ENCODE results near the gene TSPAN12.

The TSPAN12 gene

DNA sequence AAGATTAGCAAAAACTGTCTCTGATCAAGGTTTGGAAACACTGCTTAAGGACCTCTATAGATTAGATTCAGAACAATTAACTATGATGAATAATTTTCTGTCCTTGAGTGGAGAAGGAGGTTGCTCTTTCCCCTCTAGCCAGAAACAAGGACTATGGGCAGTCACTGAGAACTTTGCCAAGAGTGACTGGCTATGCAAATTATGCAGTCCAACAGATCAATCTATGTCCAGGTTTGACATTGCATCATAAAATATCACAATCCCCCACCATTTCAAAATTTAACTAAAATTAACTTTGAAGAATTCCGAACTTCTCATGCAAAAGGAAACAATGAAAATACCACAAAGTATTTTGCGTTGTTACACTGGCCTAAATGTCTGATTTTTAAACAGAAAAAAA, 50.6 kb downstream of the TSPAN12 start:
- no peak overlapping the region for H4K91ac ChIP-seq (ENCODE audit: low read depth, low read length, poor library complexity)
- no peak overlapping the region for H3K9ac ChIP-seq (ENCODE audit: low read depth, low read length, poor library complexity)
- no peak overlapping the region for H2AFZ ChIP-seq (ENCODE audit: low read length)
- no peak overlapping the region for H3K14ac ChIP-seq (ENCODE audit: low read length)
- H3K23ac ChIP-seq (ENCODE audit: low read depth, low read length, poor library complexity): no peak overlapping the region
- H3K27ac ChIP-seq (replicated peaks; ENCODE audit: low read length): no peak overlapping the region
- no peak overlapping the region for H2BK12ac ChIP-seq (ENCODE audit: low read length)
- H3K18ac ChIP-seq (ENCODE audit: low read length): no peak overlapping the region
- no peak overlapping the region for H3K4ac ChIP-seq (ENCODE audit: low read length)
- H2BK5ac ChIP-seq (ENCODE audit: low read length): no peak overlapping the region
- no peak overlapping the region for H3K4me2 ChIP-seq (ENCODE audit: insufficient read depth, low read length, poor library complexity, severe bottlenecking)
- H3K36me3 ChIP-seq (replicated peaks in 1 of 2; ENCODE audit: control insufficient read depth in 2 of 2, insufficient read depth in 2 of 2, low read length in 2 of 2): peaks cover 2 to 53% of the 10 kb centered on the region in 2 donors
- WGBS, 2 donors (ENCODE audit: extremely low coverage in 2 of 2, insufficient read length in 2 of 2, insufficient replicate concordance in 1 of 2): no CpG with 5 or more reads among the region's 2 CpGs
- H3K4me1 ChIP-seq (ENCODE audit: control insufficient read depth in 2 of 2, insufficient read depth in 1 of 2, low read depth in 1 of 2, low read length in 2 of 2): no peaks in the 10 kb centered on the region
- no peak overlapping the region for H3K4me3 ChIP-seq (ENCODE audit: low read length in 2 of 2)
- no peaks in the 10 kb centered on the region for H3K27me3 ChIP-seq (ENCODE audit: control insufficient read depth in 3 of 3, insufficient read depth in 3 of 3, low read depth in 1 of 3, low read length in 3 of 3)
- H2AK5ac ChIP-seq (ENCODE audit: low read depth, low read length): no peak overlapping the region
- no peak overlapping the region for H2BK15ac ChIP-seq (ENCODE audit: low read length)
- no peaks in the 10 kb centered on the region for H3K9me3 ChIP-seq (replicated peaks in 1 of 2; ENCODE audit: control insufficient read depth in 2 of 2, insufficient read depth in 1 of 2, low read depth in 1 of 2, low read length in 2 of 2)
- no peak for DNase-seq (ENCODE audit: low spot score)
- peaks cover 2% of the 10 kb centered on the region for H3K79me1 ChIP-seq (ENCODE audit: low read depth, low read length)
- no peak overlapping the region for H2BK120ac ChIP-seq (ENCODE audit: low read depth, low read length)
- H4K8ac ChIP-seq (ENCODE audit: low read depth, low read length): no peak overlapping the region

DNA sequence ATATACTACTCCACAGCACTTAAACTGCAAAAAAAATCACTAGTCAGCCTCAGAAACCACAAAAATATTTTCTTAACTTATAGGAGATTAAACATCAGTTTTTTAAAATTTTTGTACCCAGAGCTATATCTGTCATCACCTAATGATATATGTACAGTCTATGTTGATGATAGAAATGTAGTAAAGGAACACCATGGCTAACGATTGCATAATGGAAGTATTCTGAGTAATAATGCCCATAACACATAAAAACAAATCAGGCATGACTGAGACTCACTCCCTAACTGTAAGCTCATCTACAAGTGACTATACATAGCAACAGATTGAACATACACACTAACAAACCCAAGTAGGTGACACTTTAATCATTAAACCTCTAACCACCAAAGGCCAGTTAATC, 51.3 kb downstream of the TSPAN12 start:
- H3K27ac ChIP-seq (replicated peaks; ENCODE audit: low read length): no peak overlapping the region

DNA sequence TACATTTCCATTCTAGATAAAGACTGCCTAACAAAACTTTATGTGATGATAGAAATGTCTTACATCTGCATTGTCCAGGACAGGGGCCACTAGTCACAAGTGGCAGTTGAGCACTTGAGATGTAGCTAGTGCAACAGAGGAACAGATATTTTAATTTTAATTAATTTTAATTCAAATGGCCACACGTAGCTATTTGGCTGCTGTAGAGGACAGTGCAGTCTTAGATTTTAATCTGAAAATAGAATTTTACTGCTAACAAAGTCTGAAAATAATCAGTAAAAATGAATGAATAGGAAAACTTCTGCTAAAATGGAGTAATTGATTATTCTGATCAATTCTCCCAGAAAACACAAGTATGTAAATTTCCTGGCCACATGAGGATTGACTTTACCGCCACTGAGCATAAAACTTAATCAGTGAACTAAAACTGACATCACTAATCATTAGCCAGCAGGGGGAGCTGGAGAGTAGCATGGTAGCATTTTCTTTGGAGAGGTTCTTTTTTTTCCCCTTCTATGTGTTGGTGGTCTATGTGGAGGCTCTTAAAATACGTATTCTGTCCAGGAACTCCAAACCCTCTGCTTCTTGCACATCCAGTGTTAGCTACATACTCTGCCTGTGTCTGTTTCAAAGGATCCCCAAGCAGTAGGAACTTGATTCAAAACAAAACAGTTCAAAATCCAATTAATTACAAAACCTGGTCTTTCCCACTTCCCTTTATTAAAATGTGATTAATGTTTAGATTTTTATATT, 52.1 kb downstream of the TSPAN12 start:
- Histone ChIP-seq H2BK120ac (ENCODE audit: low read depth, low read length) (no peak overlapping the region), H3K4me3 (ENCODE audit: low read length in 2 of 2) (no peak overlapping the region), H3K14ac (ENCODE audit: low read length) (no peak overlapping the region), H3K79me1 (ENCODE audit: low read depth, low read length) (peaks cover 2% of the 10 kb centered on the region), H3K18ac (ENCODE audit: low read length) (no peak overlapping the region), H3K4ac (ENCODE audit: low read length) (no peak overlapping the region), H3K27ac (replicated peaks; ENCODE audit: low read length) (no peak overlapping the region), H3K27me3 (ENCODE audit: control insufficient read depth in 3 of 3, insufficient read depth in 3 of 3, low read depth in 1 of 3, low read length in 3 of 3) (no peaks in the 10 kb centered on the region), H3K9me3 (replicated peaks in 1 of 2; ENCODE audit: control insufficient read depth in 2 of 2, insufficient read depth in 1 of 2, low read depth in 1 of 2, low read length in 2 of 2) (no peaks in the 10 kb centered on the region), H4K91ac (ENCODE audit: low read depth, low read length, poor library complexity) (no peak overlapping the region), H2BK12ac (ENCODE audit: low read length) (no peak overlapping the region), H2BK15ac (ENCODE audit: low read length) (no peak overlapping the region), H3K4me1 (ENCODE audit: control insufficient read depth in 2 of 2, insufficient read depth in 1 of 2, low read depth in 1 of 2, low read length in 2 of 2) (no peaks in the 10 kb centered on the region), H3K36me3 (replicated peaks in 1 of 2; ENCODE audit: control insufficient read depth in 2 of 2, insufficient read depth in 2 of 2, low read length in 2 of 2) (peaks cover 2 to 53% of the 10 kb centered on the region in 2 donors), H3K4me2 (ENCODE audit: insufficient read depth, low read length, poor library complexity, severe bottlenecking) (no peak overlapping the region), H4K8ac (ENCODE audit: low read depth, low read length) (no peak overlapping the region), H2AFZ (ENCODE audit: low read length) (no peak overlapping the region), H2BK5ac (ENCODE audit: low read length) (no peak overlapping the region), H2AK5ac (ENCODE audit: low read depth, low read length) (no peak overlapping the region), H3K23ac (ENCODE audit: low read depth, low read length, poor library complexity) (no peak overlapping the region), H3K9ac (ENCODE audit: low read depth, low read length, poor library complexity) (no peak overlapping the region)
- peak; percentile 76 for DNase-seq (ENCODE audit: low spot score)
- no CpG with 5 or more reads among the region's 3 CpGs for WGBS, 2 donors (ENCODE audit: extremely low coverage in 2 of 2, insufficient read length in 2 of 2, insufficient replicate concordance in 1 of 2)

More for the DNA sequence above, 51.3 kb downstream of the TSPAN12 start:
- WGBS, 2 donors (ENCODE audit: extremely low coverage in 2 of 2, insufficient read length in 2 of 2, insufficient replicate concordance in 1 of 2): no CpG with 5 or more reads among the region's 1 CpG
- Histone ChIP-seq H4K91ac (ENCODE audit: low read depth, low read length, poor library complexity) (no peak overlapping the region), H2BK5ac (ENCODE audit: low read length) (no peak overlapping the region), H3K79me1 (ENCODE audit: low read depth, low read length) (peaks cover 2% of the 10 kb centered on the region), H2BK15ac (ENCODE audit: low read length) (no peak overlapping the region), H3K18ac (ENCODE audit: low read length) (no peak overlapping the region), H3K9me3 (replicated peaks in 1 of 2; ENCODE audit: control insufficient read depth in 2 of 2, insufficient read depth in 1 of 2, low read depth in 1 of 2, low read length in 2 of 2) (no peaks in the 10 kb centered on the region), H3K9ac (ENCODE audit: low read depth, low read length, poor library complexity) (no peak overlapping the region), H2BK120ac (ENCODE audit: low read depth, low read length) (no peak overlapping the region), H3K23ac (ENCODE audit: low read depth, low read length, poor library complexity) (no peak overlapping the region), H2AK5ac (ENCODE audit: low read depth, low read length) (no peak overlapping the region), H3K4me2 (ENCODE audit: insufficient read depth, low read length, poor library complexity, severe bottlenecking) (no peak overlapping the region), H2BK12ac (ENCODE audit: low read length) (no peak overlapping the region), H3K14ac (ENCODE audit: low read length) (no peak overlapping the region), H3K4ac (ENCODE audit: low read length) (no peak overlapping the region), H3K4me1 (ENCODE audit: control insufficient read depth in 2 of 2, insufficient read depth in 1 of 2, low read depth in 1 of 2, low read length in 2 of 2) (no peaks in the 10 kb centered on the region), H3K4me3 (ENCODE audit: low read length in 2 of 2) (no peak overlapping the region), H4K8ac (ENCODE audit: low read depth, low read length) (no peak overlapping the region), H2AFZ (ENCODE audit: low read length) (no peak overlapping the region), H3K36me3 (replicated peaks in 1 of 2; ENCODE audit: control insufficient read depth in 2 of 2, insufficient read depth in 2 of 2, low read length in 2 of 2) (peaks cover 2 to 53% of the 10 kb centered on the region in 2 donors), H3K27me3 (ENCODE audit: control insufficient read depth in 3 of 3, insufficient read depth in 3 of 3, low read depth in 1 of 3, low read length in 3 of 3) (no peaks in the 10 kb centered on the region)
- DNase-seq (ENCODE audit: low spot score): no peak

DNA sequence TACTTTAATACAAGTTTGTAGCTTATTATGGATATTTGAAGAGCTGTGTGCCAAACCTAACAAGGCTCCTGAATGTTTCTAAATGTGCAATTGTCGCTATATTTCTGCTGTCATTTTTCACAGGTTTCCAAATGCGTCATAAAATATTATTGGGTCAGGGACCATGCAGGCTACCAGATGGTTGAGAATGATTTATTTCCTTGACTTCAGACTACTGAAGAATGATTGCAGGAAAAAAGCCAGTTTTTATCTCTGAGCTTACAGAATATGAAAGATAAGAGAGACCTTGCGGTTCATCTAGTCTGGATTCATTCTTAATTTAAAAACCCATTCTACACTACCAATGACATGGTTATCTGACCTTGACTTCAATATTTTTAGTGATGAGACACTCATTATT, 55.2 kb downstream of the TSPAN12 start:
- no peak for DNase-seq (ENCODE audit: low spot score)
- H3K4me3 ChIP-seq (ENCODE audit: low read length in 2 of 2): no peak overlapping the region
- no peak overlapping the region for H3K18ac ChIP-seq (ENCODE audit: low read length)
- no peak overlapping the region for H3K27ac ChIP-seq (replicated peaks; ENCODE audit: low read length)
- H2BK12ac ChIP-seq (ENCODE audit: low read length): no peak overlapping the region
- H3K4me1 ChIP-seq (ENCODE audit: control insufficient read depth in 2 of 2, insufficient read depth in 1 of 2, low read depth in 1 of 2, low read length in 2 of 2): no peaks in the 10 kb centered on the region
- H2AFZ ChIP-seq (ENCODE audit: low read length): no peak overlapping the region
- no peaks in the 10 kb centered on the region for H3K9me3 ChIP-seq (replicated peaks in 1 of 2; ENCODE audit: control insufficient read depth in 2 of 2, insufficient read depth in 1 of 2, low read depth in 1 of 2, low read length in 2 of 2)
- H3K9ac ChIP-seq (ENCODE audit: low read depth, low read length, poor library complexity): no peak overlapping the region
- no peak overlapping the region for H2BK5ac ChIP-seq (ENCODE audit: low read length)
- no peak overlapping the region for H4K8ac ChIP-seq (ENCODE audit: low read depth, low read length)
- H2BK15ac ChIP-seq (ENCODE audit: low read length): no peak overlapping the region
- H3K4ac ChIP-seq (ENCODE audit: low read length): no peak overlapping the region
- H3K27me3 ChIP-seq (ENCODE audit: control insufficient read depth in 3 of 3, insufficient read depth in 3 of 3, low read depth in 1 of 3, low read length in 3 of 3): no peaks in the 10 kb centered on the region
- no peaks in the 10 kb centered on the region for H3K79me1 ChIP-seq (ENCODE audit: low read depth, low read length)
- peaks cover 4 to 28% of the 10 kb centered on the region in 2 donors for H3K36me3 ChIP-seq (replicated peaks in 1 of 2; ENCODE audit: control insufficient read depth in 2 of 2, insufficient read depth in 2 of 2, low read length in 2 of 2)
- no peak overlapping the region for H2AK5ac ChIP-seq (ENCODE audit: low read depth, low read length)
- H3K23ac ChIP-seq (ENCODE audit: low read depth, low read length, poor library complexity): no peak overlapping the region
- no peak overlapping the region for H3K4me2 ChIP-seq (ENCODE audit: insufficient read depth, low read length, poor library complexity, severe bottlenecking)
- H3K14ac ChIP-seq (ENCODE audit: low read length): no peak overlapping the region
- no CpG with 5 or more reads among the region's 3 CpGs for WGBS, 2 donors (ENCODE audit: extremely low coverage in 2 of 2, insufficient read length in 2 of 2, insufficient replicate concordance in 1 of 2)
- H4K91ac ChIP-seq (ENCODE audit: low read depth, low read length, poor library complexity): no peak overlapping the region
- no peak overlapping the region for H2BK120ac ChIP-seq (ENCODE audit: low read depth, low read length)
